NCI-H146 treated with DMSO at 0.1 percent for 48 hours (cell line): ENCODE results near the gene SCRN3.
A peak's percentile ranks its signal among the peaks of the same experiment; 100 is the strongest.
"Not testable (repeated sequence)": the region's sequence is repeated elsewhere in the genome, so short reads cannot be mapped to it uniquely, and the experiment has no call there.

ENCODE experiments used
- DNase-seq: peaks from one replicate; lab custom pipeline; 2025; ENCODE audit not compliant: unreplicated experiment; lab: John Stamatoyannopoulos, UW

Gene SCRN3

GRCh38 chr2:174403628-174404027 is 8.1 kb downstream of the SCRN3 start:
- DNase-seq = no peak

- DNase-seq = not testable (repeated sequence)
These were observed 14.5 kb downstream of the SCRN3 start for GRCh38 chr2:174410039-174410438.

- no peak for DNase-seq
These were observed 16.7 kb downstream of the SCRN3 start for GRCh38 chr2:174412256-174412655.

- DNase-seq = no peak
These were observed 32.7 kb downstream of the SCRN3 start for GRCh38 chr2:174428214-174428613.

GRCh38 chr2:174430066-174430465 is 34.5 kb downstream of the SCRN3 start:
- DNase-seq = no peak

GRCh38 chr2:174431902-174432301 is 36.4 kb downstream of the SCRN3 start:
- no peak for DNase-seq

- no peak for DNase-seq
These were observed 40.8 kb downstream of the SCRN3 start for GRCh38 chr2:174436351-174436750.

GRCh38 chr2:174438146-174438886 is 42.8 kb downstream of the SCRN3 start:
- no peak for DNase-seq

GRCh38 chr2:174439323-174439722 is 43.8 kb downstream of the SCRN3 start:
- DNase-seq = no peak

GRCh38 chr2:174439950-174440349 is 44.4 kb downstream of the SCRN3 start:
- DNase-seq = no peak

GRCh38 chr2:174442546-174443510 is 47.3 kb downstream of the SCRN3 start:
- no peak for DNase-seq

GRCh38 chr2:174444761-174445160 is 49.2 kb downstream of the SCRN3 start:
- DNase-seq = no peak

- DNase-seq = no peak
These were observed 49.7 kb downstream of the SCRN3 start for GRCh38 chr2:174445248-174445647.

GRCh38 chr2:174446531-174446930 is 51.0 kb downstream of the SCRN3 start:
- no peak for DNase-seq

- no peak for DNase-seq
These were observed 53.5 kb downstream of the SCRN3 start for GRCh38 chr2:174449033-174449432.

GRCh38 chr2:174450021-174450816 is 54.7 kb downstream of the SCRN3 start:
- DNase-seq = no peak

GRCh38 chr2:174454566-174454965 is 59.0 kb downstream of the SCRN3 start:
- DNase-seq = no peak

GRCh38 chr2:174461221-174461620 is 65.7 kb downstream of the SCRN3 start:
- no peak for DNase-seq

- no peak for DNase-seq
These were observed 69.8 kb downstream of the SCRN3 start for GRCh38 chr2:174465327-174465726.

GRCh38 chr2:174473796-174474195 is 78.3 kb downstream of the SCRN3 start:
- DNase-seq = no peak

GRCh38 chr2:174477759-174478158 is 82.2 kb downstream of the SCRN3 start:
- peak; percentile 69 for DNase-seq
